ENCODE results near the gene DGKD. TPM values are rescaled to one million over a fixed set of nuclear protein-coding genes. Genes with fewer than 3 reads are reported as not detected.

Gene DGKD
- total and polyA plus RNA-seq, 11 donors, result 15.5 to 88.6 (median 43.0) TPM

GRCh38 chr2:233479616-233480489 is 125.6 kb downstream of the DGKD start:
- 91 to 94% (median 92%) methylated on average over 26 to 27 of the region's 27 CpGs for WGBS, 4 donors
- Histone ChIP-seq H3K4me1 (peaks cover 0 to 7% (median 0%) of the 10 kb centered on the region in 12 donors), H3K9me3 (no peaks in the 10 kb centered on the region), H3K4me3 (no peak overlapping the region), H3K27ac (no peak overlapping the region), H3K36me3 (peaks cover 0 to 92% (median 71%) of the 10 kb centered on the region in 9 donors), H3K27me3 (no peaks in the 10 kb centered on the region)
- TF ChIP-seq POLR2A (IDR thresholded peaks at IDR 0.05), result no peak
- TF ChIP-seq CTCF (IDR thresholded peaks at IDR 0.05), result no peak
- no peak for DNase-seq
- intact Hi-C loops (cut with DNase I), result no loop called here
- no peak for ATAC-seq

- ATAC-seq (peak; percentile 27 to 66 (median 45)), DNase-seq (peak in 2 of 5 donors; percentile 59 to 60)
- peaks cover 0 to 7% (median 0%) of the 10 kb centered on the region in 12 donors for H3K4me1 ChIP-seq
- WGBS, 4 donors, result 82 to 86% (median 84%) methylated on average over 21 of the region's 21 CpGs
- no peaks in the 10 kb centered on the region for H3K27me3 ChIP-seq
- H3K36me3 ChIP-seq, result peaks cover 0 to 97% (median 77%) of the 10 kb centered on the region in 9 donors
- no peaks in the 10 kb centered on the region for H3K9me3 ChIP-seq
- H3K4me3 ChIP-seq, result no peak overlapping the region
- peak overlapping the region in 1 of 12 donors; percentile 60 for H3K27ac ChIP-seq
- intact Hi-C loops (cut with DNase I), result no loop called here
- peak in 1 of 12 donors; percentile 8 for TF ChIP-seq CTCF (IDR thresholded peaks at IDR 0.05)
- TF ChIP-seq POLR2A (IDR thresholded peaks at IDR 0.05), result no peak
Measured at GRCh38 chr2:233480490-233481202, 126.4 kb downstream of the DGKD start.

GRCh38 chr2:233481368-233482142 is 127.3 kb downstream of the DGKD start:
- H3K9me3 ChIP-seq, result no peaks in the 10 kb centered on the region
- peaks cover 0 to 97% (median 76%) of the 10 kb centered on the region in 9 donors for H3K36me3 ChIP-seq
- ATAC-seq, result no peak
- DNase-seq, result no peak
- no peak for TF ChIP-seq CTCF (IDR thresholded peaks at IDR 0.05)
- no peak for TF ChIP-seq POLR2A (IDR thresholded peaks at IDR 0.05)
- no peak overlapping the region for H3K4me3 ChIP-seq
- peaks cover 0 to 11% (median 2%) of the 10 kb centered on the region in 12 donors for H3K4me1 ChIP-seq
- 72 to 77% (median 75%) methylated on average over 22 of the region's 22 CpGs for WGBS, 4 donors
- no peaks in the 10 kb centered on the region for H3K27me3 ChIP-seq
- intact Hi-C loops (cut with DNase I), result no loop called here
- peak overlapping the region in 1 of 12 donors; percentile 60 for H3K27ac ChIP-seq
